Right ventricle myocardium superior (tissue), 1 donor: Measurements from ENCODE around the gene ELOF1. TPM values are rescaled to one million over a fixed set of nuclear protein-coding genes. Genes with fewer than 3 reads are reported as not detected.

ENCODE experiments used
- ATAC-seq: fragments of 200-7000 bp; cut with Tn5 transposase; one replicate; pipeline ENCODE4 v1.9.1; 2020; ENCODE audit warnings: mild to moderate bottlenecking; ENCODE audit not compliant: poor library complexity
- DNase-seq: peaks from one replicate; pipeline ENCODE4 v3.0.0-alpha.2; 2020
- intact Hi-C: fragments of 100-400 bp; cut with DNase I; formaldehyde crosslinking; loops from one replicate; pipeline ENCODE4 v1.11.2; 2022
- total RNA-seq: library from RNA; stranded (reverse); fragmentation: NEBNext Ultra II Directional; extraction: Animal tissue kit (Norgen Biotek cat#: 25700); gene quantifications from one replicate; pipeline ENCODE4 v1.2.1, GENCODE V29; 2021
- donor health status: DM: no; HTN: yes; CAD: no; lungs with severe emphysema.

ELOF1 gene
- total RNA-seq, 1 donor from 2014 or later = 32.7 TPM

DNA sequence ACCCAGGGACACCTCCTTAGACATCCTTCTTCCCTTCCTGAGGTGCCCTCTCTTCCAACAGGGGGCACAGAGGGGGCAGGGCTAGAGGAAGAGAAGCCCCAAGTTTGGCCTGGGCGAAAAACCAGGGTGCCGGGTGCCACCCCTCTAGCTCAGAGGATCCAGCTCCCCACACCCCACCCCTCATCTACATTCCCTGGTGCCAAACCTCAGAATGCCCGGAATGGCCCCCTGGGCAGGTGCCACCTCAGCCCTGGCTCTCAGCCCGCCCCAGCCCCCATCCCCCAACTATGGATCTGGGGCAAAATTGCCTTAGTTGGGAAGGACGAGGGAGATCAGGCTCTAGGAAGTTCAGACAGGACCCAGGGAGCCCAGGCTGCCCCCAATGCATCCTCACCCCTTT is 18.4 kb downstream of the ELOF1 start:
- no peak for DNase-seq
- ATAC-seq = no peak
- intact Hi-C loops = no loop called here

DNA sequence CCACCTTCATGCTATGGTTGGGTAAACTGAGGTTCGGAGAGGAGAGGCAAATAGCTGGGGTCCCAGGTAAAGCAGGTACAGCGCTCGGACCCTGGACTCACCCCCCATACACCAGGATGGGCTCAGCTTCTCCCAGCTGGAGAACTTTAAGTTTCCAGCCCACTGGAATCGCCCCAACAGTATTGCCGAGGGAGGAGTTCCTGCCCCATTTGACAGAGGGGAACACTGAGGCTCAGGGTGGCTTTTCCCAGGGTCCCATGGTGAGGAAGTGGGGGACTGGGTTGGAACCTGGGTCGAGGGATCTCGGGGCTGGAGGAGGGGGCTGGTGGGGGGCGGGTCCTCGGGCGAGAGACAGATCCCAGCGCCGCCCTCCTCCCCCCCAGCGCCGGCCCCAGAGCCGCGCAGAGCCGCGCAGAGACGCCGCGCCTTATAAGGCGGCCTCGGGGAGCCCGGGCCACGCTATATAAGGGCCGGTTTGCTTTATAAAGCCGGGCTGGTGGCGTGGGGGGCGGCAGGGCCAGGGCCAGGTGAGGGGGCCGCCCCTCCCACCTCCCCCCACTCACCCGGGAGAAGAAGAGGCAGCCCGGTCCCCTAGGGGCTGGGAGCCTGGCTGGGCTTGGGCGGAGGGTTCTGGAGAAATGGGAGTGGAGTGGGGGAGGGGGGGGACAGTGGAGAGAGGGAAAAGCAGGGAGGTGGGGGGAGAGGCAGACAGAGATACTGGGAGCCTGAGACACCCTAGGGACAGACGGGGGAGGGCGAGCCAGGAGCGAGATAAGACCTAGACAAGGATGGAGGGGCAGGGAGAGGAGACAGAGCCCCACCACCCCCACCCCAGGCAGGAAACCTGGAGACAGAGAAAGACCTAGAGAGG is 19.3 kb downstream of the ELOF1 start:
- intact Hi-C loops = no loop called here
- DNase-seq = no peak
- peak; percentile 60 for ATAC-seq

DNA sequence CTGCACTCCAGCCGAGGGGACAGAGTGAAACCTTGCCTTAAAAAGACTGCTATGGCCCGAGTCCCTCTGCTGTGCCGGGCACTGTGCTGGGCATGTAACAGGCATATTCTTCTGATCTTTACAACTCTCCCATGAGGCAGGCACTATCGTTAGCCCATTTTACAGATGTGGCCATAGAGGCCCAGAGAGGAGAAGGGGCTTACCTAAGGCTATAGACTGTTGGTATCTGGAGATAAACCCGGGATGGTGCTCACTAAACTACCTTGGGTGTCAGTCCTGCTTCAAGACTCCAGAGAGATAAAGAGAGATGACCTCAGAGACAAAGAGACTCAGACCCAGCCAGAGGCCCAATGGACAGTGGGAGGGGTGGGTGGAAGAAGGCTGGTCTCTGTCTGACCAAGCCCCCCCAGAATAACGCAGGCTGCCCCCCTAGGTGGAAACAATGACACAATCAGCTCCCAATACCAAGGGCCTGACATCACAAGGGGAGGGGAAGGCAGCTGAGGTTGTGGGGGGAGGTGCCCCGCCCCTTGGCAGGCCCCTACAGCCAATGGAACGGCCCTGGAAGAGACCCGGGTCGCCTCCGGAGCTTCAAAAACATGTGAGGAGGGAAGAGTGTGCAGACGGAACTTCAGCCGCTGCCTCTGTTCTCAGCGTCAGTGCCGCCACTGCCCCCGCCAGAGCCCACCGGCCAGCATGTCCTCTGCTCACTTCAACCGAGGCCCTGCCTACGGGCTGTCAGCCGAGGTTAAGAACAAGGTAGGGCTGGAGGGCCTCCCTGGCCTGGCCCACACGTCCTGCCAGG is 20.6 kb downstream of the ELOF1 start, which contains the start of gene CNN1:
TSS of gene CNN1 (plus strand) at position 620 of the 805 bp plus-strand sequence. CDS start at position 697, 77 bp downstream.
- DNase-seq (peak; percentile 73), ATAC-seq (peak; percentile 44)
- intact Hi-C loops = no loop called here

DNA sequence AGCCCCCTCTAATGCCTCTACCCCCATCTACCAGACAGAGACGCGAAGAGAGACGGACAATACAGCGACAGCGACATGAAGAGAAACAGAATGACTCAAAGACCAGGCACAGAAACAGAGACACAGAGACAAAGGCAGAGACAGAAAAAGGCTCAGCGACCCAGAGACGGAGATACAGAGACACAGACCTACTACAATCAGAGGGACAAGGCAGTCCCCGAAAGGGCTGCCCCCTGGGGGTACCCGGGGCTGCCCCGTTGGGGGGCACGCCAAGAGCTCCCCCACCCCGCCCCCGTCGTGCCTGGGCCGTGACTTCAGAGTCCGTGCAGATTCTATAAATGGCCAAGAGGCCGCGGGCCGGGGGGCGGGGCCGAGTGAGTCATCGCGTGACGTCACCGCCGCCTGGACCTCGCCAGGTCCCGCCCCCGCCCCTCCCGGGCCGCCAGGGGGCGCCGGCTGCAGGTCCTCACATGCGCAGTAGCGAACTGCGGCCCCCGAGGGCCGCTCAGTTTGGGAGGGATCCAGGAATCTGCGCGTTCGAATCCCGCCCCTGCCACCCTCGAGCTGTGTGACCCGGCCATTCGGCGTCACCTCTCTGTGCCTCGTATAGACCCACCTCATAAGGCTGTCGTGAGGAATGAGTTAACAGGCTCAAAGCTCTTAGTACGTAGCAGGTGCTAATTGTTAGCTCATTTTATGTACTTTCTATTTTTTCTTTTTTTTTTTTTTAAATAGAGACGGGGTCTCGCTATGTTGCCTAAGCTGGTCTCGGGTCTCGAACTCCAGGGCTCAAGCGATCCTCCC is 23.0 kb downstream of the ELOF1 start:
- intact Hi-C loops = no loop called here
- peak; percentile 92 for ATAC-seq

DNA sequence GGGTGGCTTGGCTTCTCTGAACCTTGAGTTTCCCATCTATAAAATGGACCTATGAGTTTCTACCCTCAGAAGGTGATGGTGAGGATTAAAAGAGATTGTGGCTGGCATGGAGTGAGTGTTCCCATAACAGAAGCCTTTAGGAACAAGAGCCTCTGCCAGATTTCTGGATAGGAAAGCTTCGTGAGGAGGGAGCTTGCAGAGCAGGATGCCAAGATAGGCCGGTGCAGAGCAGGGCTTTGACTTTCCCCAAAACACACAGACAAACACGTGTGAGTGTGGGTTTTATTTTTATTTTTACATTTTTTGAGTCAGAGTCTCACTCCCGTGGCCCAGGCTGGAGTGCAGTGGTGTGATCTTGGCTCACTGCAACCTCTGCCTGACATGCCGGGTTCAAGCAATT is 24.1 kb downstream of the ELOF1 start:
- ATAC-seq (no peak), DNase-seq (no peak)
- intact Hi-C loops = no loop called here

More for the DNA sequence above, 23.0 kb downstream of the ELOF1 start:
- DNase-seq = peak; percentile 94

DNA sequence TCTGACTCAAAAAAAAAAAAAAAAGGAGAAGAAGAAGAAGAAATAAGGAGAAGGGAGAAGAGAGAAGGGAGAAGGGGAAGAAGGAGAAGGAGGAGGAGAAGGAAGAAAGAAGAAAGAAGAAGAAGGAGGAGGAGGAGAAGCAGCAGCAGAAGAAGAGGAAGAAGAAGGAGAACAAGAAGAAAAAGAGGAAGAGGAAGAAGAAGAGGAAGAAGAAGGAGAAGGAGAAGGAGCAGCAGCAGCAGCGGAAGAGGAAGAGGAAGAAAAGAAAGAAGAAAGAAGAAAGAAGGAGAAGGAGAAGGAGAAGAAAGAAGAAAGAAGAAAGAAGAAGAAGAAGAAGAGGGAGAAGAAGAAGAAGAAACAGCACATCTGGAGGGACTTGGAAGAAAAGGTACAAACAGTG is 24.5 kb downstream of the ELOF1 start:
- intact Hi-C loops = no loop called here
- ATAC-seq = no peak
- DNase-seq = no peak

DNA sequence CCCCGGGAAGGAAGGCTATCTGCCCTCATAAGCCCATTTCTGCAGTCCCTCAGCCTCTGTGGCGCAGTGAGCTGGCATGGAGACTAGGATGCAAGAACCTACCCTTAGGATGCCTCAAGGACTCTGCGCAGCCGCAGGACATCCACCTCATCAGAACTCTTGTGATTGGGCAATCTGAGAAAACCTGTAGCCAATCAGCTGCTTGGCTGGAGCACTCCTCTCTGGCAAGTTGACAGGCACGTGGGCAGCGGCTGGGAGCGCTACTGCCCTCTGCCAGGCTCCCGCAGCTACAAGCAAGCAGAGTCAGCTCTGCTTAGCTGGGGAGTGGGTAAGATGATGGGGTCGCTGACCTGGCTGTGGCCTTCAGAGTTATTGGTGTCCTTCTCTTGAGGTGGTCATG is 28.6 kb downstream of the ELOF1 start:
- intact Hi-C loops = no loop called here
- ATAC-seq = peak; percentile 60
- peak; percentile 79 for DNase-seq

DNA sequence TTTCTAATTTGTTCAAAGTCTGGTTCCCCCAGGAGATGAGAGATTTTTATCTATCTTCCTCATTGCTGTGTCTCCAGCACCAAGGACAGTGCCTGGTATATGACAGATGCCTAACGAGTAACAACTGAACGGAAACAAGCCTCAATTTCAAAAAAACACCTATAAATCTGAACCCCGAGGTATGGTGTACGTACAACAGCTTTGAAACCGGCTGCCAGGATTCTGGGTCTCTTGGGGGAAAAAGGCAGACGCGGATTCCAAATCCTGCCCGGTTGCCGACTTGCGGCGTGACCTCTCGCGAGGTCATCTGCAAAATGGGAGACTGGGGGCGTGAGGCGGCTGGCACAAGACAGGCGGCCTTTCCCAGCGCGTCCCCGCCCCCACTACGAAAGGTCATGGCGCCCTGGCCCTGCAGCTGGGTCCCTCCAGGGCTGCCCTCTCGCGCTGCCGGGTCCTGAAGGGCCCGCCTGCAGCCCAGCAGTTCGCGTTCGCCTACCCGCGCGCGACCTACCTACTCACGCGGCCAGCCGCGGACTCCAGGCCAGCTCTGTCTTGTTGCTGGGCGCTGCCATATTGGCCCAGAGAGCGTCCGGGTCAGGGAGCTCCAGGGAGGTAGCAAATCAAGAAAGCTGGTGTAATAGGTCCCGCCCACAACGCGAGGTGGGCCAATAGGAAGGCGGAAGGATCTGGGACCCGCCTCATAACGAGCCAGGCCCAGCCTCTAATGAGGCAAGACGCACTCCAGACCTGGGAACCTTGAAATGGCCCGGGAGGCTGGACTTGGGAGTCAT is 30.3 kb downstream of the ELOF1 start, which contains the start of gene ECSIT:
TSS of gene ECSIT (minus strand) at position 584 of the 791 bp plus-strand sequence. CDS start 9,964 bp downstream, outside the sequence.
- intact Hi-C loops = no loop called here
- ATAC-seq = peak; percentile 98
- DNase-seq = peak; percentile 98

DNA sequence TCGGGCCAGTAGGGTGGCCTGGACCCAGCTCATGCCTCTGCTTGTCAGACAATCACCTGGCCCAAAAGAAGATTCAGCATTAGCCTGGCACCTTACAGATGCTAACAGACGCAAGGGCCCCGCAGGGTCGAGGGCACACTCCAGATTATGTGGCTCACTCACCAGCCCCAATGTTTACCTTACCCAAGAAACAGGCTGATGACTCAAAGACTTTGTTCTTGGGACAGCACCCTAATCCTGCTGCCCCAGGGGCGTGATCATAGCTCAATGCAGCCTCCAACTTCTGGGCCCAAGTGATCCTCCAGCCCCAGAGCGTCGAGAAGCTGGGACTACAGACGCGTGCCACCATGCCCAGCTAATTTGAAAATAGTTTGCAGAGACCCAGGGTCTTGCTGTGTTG is 39.9 kb downstream of the ELOF1 start:
- intact Hi-C loops = no loop called here
- ATAC-seq (no peak), DNase-seq (no peak)

DNA sequence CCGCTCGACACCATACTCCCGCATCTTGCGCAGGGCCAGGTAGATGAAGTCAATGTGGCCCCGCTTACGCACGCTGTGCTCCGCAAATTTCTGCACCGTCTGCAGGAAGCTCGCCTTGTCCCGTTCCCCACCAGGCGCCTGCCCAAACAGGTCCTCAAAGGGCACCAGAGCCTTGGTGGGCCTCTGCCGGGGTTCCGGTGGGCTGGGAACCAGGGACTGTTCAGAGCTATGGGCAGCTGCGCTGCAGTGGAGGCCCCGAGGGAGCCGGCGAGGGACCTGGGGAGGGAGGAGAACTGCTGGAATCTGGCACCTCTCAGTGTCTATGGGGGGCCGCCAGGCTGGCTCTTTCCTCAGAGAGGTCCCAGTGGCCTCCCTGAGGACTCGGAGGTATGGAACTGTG is 45.1 kb downstream of the ELOF1 start:
- intact Hi-C loops = no loop called here
- ATAC-seq = no peak

DNA sequence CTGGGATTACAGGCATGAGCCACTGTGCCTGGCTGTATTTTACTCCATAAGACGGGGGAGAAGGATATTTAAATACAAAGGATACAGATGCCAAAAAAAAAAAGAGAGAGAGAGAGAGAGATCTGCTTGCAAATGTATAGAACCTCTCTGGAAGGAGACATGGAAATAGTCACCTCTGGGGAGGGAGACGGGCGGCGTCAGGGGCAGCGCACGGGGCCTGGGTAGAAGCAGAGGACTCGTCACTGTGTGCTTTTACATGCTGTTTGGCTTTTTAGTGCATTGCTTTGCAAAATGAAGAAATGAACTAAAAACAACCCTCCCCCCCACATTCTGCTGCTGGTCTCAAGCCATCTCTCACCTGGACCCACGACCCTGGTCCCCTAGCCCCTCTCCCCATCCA is 48.6 kb downstream of the ELOF1 start:
- DNase-seq (no peak), ATAC-seq (no peak)
- intact Hi-C loops = no loop called here

More for the DNA sequence above, 45.1 kb downstream of the ELOF1 start:
- no peak for DNase-seq

DNA sequence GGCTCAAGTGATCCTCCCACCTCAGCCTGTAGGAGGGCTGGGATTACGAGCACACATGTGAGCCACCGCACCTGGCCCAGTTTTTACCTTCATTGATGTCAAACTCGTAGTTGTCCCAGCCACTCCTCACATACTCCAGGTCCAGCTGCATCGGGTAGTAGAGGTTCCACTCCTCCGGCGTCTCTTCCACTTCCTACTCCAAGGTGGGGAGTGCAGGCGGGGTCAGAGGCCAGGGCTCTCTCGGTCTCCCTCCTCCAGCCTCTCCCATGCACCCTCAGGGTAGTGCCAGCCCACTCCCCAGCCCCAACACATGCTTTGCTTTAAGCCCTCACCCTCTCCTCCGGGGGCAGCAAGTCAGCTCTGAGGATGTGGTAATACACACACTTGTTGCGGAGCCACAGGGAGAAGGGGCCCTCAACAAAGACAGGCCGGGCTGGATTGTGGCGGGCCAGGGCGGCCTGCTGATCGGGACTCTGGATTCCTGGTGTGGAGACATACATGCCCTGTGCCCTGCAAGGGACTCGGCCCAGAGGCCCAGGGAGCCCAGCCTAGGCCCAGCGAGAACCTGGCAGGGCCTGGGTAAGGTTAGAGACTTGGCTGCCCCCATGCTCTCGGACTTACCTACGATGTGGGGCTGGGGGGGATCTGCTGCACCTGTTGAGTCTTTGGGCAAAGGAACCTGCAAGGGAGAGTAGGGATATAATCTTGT is 51.5 kb downstream of the ELOF1 start:
- DNase-seq (no peak), ATAC-seq (no peak)
- intact Hi-C loops = no loop called here

DNA sequence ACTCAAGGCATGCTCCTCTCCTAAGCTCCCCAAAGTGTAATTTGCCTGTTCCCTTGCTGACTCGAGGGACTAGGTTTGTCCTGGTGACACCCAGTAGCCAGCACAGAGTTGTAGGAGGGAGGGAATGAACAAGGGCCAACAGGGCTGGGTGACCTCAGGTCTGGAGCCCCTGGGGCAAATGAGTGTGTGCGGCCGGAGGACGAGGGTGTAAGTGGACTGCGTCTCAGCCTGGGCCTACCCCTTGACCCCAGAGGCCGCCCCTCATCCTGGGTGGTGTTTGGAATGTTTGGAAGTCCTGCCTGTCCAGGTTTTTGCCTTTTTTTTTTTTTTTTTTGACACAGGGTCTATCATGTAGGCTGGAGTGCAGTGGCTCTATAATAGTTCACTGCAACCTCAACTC is 52.1 kb downstream of the ELOF1 start:
- ATAC-seq = no peak
- no peak for DNase-seq
- intact Hi-C loops = no loop called here

DNA sequence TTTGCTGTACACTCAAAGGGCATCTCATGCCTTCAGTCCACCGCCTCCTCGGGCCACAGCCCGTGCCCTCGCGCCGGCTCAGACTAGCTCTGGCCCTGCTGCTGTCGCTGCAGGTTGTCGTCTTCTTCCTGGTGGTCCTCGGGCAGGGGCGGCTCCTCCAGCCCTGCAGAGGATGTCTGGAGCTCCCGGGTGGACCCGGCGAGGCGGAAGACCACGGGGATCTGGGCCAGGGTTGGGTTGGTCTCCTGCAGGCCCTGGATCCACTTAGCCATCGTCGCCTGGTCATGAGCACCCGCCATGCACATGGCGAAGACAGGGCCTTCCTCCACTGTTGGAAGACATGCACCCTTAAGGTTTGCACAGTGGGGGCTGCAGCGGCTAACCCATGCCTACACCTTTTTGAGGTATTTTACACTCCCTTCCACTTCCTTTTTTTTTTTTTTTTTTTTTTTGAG is 52.9 kb downstream of the ELOF1 start:
- ATAC-seq (peak; percentile 28), DNase-seq (no peak)
- intact Hi-C loops = no loop called here

DNA sequence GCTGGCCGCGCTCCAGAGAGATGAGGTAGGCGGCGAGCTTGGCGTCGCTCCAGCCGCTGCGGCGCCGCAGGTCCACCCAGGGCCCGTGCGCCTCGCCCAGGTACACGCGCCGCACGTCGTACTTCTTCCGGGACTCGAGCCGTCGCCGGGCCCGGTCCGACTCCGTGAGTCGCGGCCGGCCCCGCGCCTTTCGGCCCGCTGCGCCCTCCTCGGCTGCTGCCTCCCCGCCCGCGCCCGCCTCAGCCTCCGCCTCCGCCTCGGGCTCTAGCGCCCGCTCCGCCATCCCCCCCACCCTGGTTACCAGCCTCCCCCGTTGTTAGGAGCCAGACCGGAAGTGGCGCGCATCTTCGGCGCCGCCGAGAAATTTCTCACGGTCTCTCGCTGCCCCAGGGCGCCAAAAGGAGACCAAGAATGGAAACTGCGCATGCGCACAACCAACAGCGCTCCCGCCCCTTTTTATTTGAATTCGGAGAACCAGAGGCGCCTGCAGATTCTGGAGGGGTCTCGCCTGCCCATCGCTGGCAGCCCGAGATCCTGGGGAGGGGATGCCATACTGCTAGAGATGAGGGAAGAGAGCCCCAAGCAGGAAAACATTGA is 53.4 kb downstream of the ELOF1 start, which contains the start of gene ZNF653:
TSS of gene ZNF653 (minus strand) at position 336 of the 597 bp plus-strand sequence. CDS start at position 283, 53 bp downstream.
- DNase-seq (peak; percentile 95), ATAC-seq (peak; percentile 89)
- intact Hi-C loops = no loop called here

DNA sequence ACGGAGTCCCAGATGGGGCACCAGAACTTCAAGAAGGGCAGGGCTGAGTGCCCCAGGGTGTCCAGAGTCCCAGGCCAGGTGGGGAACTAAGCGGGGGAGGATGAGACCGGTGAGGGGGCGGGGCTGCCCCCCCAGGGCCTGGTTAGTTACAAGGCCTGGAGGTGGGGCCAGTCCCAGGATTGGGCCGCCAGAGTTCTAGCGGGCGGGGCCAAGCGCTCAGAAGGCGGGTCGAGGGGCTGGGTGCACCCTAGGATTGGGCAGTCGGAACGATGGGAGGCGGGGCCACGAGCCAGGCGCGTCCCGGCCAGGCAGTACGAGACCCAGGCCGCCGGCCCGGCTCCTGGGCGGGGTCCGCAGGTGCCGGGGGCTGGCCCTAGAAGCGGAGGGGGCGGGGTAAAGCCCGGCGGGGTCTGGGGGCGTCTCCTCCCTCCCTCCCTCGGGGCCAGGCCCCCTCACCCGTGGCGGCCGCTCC is 54.0 kb downstream of the ELOF1 start:
- peak; percentile 99 for DNase-seq
- peak; percentile 96 for ATAC-seq
- intact Hi-C loops = no loop called here
